ENCODE results near the gene MFAP2. TPM values are rescaled to one million over a fixed set of nuclear protein-coding genes. Genes with fewer than 3 reads are reported as not detected.
A peak's percentile ranks its signal among the peaks of the same experiment; 100 is the strongest.

The MFAP2 gene
- total RNA-seq, 1 donor from 2014 or later, result 260 TPM

GRCh38 chr1:16971341-16972188 lies 8.9 kb downstream of the MFAP2 start:
- DNase-seq (ENCODE audit: low spot score), result no peak
- Mint-ChIP-seq H3K27ac (ENCODE audit: unreplicated experiment) (peak overlapping the region; percentile 71), H3K9me3 (ENCODE audit: low read depth) (no peaks in the 10 kb centered on the region), H3K4me1 (ENCODE audit: low read depth) (peaks cover 57% of the 10 kb centered on the region), H3K36me3 (ENCODE audit: low read depth) (peaks cover 4% of the 10 kb centered on the region), H3K27me3 (ENCODE audit: low read depth) (no peaks in the 10 kb centered on the region), H3K4me3 (ENCODE audit: unreplicated experiment) (no peak overlapping the region)
- TF ChIP-seq CTCF (IDR thresholded peaks at IDR 0.05), result no peak

GRCh38 chr1:16970132-16970910 lies 10.1 kb downstream of the MFAP2 start:
- no peak overlapping the region for H3K27ac Mint-ChIP-seq (ENCODE audit: unreplicated experiment)
- no peak for TF ChIP-seq CTCF (IDR thresholded peaks at IDR 0.05)
- no peaks in the 10 kb centered on the region for H3K9me3 Mint-ChIP-seq (ENCODE audit: low read depth)
- H3K27me3 Mint-ChIP-seq (ENCODE audit: low read depth), result no peaks in the 10 kb centered on the region
- H3K4me1 Mint-ChIP-seq (ENCODE audit: low read depth), result peaks cover 60% of the 10 kb centered on the region
- H3K36me3 Mint-ChIP-seq (ENCODE audit: low read depth), result peaks cover 6% of the 10 kb centered on the region
- no peak overlapping the region for H3K4me3 Mint-ChIP-seq (ENCODE audit: unreplicated experiment)
- DNase-seq (ENCODE audit: low spot score), result no peak

- DNase-seq (ENCODE audit: low spot score), result peak; percentile 87
- peaks cover 60% of the 10 kb centered on the region for H3K4me1 Mint-ChIP-seq (ENCODE audit: low read depth)
- H3K27me3 Mint-ChIP-seq (ENCODE audit: low read depth), result no peaks in the 10 kb centered on the region
- H3K9me3 Mint-ChIP-seq (ENCODE audit: low read depth), result no peaks in the 10 kb centered on the region
- H3K4me3 Mint-ChIP-seq (ENCODE audit: unreplicated experiment), result no peak overlapping the region
- no peak for TF ChIP-seq CTCF (IDR thresholded peaks at IDR 0.05)
- H3K36me3 Mint-ChIP-seq (ENCODE audit: low read depth), result peaks cover 3% of the 10 kb centered on the region
- no peak overlapping the region for H3K27ac Mint-ChIP-seq (ENCODE audit: unreplicated experiment)
Measured at GRCh38 chr1:16969651-16970050, 10.8 kb downstream of the MFAP2 start.

- Mint-ChIP-seq H3K27ac (ENCODE audit: unreplicated experiment) (peak overlapping the region; percentile 8), H3K4me3 (ENCODE audit: unreplicated experiment) (no peak overlapping the region), H3K9me3 (ENCODE audit: low read depth) (no peaks in the 10 kb centered on the region), H3K36me3 (ENCODE audit: low read depth) (peaks cover 3% of the 10 kb centered on the region), H3K4me1 (ENCODE audit: low read depth) (peaks cover 62% of the 10 kb centered on the region), H3K27me3 (ENCODE audit: low read depth) (no peaks in the 10 kb centered on the region)
- TF ChIP-seq CTCF (IDR thresholded peaks at IDR 0.05), result no peak
- DNase-seq (ENCODE audit: low spot score), result no peak
Measured at GRCh38 chr1:16969057-16969611, 11.3 kb downstream of the MFAP2 start.

- peaks cover 3% of the 10 kb centered on the region for H3K36me3 Mint-ChIP-seq (ENCODE audit: low read depth)
- TF ChIP-seq CTCF (IDR thresholded peaks at IDR 0.05), result no peak
- no peak overlapping the region for H3K4me3 Mint-ChIP-seq (ENCODE audit: unreplicated experiment)
- H3K27ac Mint-ChIP-seq (ENCODE audit: unreplicated experiment), result no peak overlapping the region
- H3K4me1 Mint-ChIP-seq (ENCODE audit: low read depth), result peaks cover 67% of the 10 kb centered on the region
- no peaks in the 10 kb centered on the region for H3K9me3 Mint-ChIP-seq (ENCODE audit: low read depth)
- no peaks in the 10 kb centered on the region for H3K27me3 Mint-ChIP-seq (ENCODE audit: low read depth)
- no peak for DNase-seq (ENCODE audit: low spot score)
Measured at GRCh38 chr1:16968372-16968771, 12.0 kb downstream of the MFAP2 start.

Measured in chondrocyte (in vitro differentiated cells).